ENCODE data around the gene NUP160. TPM values are rescaled to one million over a fixed set of nuclear protein-coding genes. Genes with fewer than 3 reads are reported as not detected.
"Not testable (repeated sequence)": the region's sequence is repeated elsewhere in the genome, so short reads cannot be mapped to it uniquely, and the experiment has no call there.

The NUP160 gene
- total RNA-seq, 2 donors from 2014 or later: 13.8 to 15.3 TPM

DNA sequence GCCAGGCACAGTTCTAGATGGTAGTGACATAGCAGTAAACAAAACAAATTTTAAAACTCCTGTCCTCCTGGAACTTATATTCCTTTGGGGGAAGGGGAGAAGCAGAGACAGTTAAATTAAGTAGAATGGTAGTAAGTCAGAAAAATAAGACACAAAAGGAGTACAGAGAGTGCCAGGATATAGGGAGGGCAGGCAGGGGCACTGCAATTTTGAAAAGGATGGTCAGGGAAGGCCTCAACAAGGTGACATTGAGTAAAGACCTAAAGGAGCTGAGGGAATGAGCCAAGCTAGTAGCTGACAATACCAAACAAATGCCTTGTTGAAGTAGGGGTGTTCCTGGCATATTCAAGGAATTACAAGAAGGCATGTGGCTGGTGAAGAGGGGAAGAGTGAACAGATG, 10.2 kb downstream of the NUP160 start:
- Histone ChIP-seq H3K36me3 (replicated peaks in 1 of 2; ENCODE audit: insufficient read depth in 1 of 2, low read depth in 2 of 2) (peaks cover 0 to 42% of the 10 kb centered on the region in 2 donors), H3K9me3 (no peaks in the 10 kb centered on the region), H3K27me3 (no peaks in the 10 kb centered on the region), H3K4me1 (peaks cover 15% of the 10 kb centered on the region), H3K27ac (peak overlapping the region in 2 of 4 donors; percentile 23 to 33), H3K4me3 (no peak overlapping the region)
- DNase-seq (no peak), ATAC-seq (no peak)
- intact Hi-C loops (cut with DNase I): no loop called here
- TF ChIP-seq, protein P1, sequence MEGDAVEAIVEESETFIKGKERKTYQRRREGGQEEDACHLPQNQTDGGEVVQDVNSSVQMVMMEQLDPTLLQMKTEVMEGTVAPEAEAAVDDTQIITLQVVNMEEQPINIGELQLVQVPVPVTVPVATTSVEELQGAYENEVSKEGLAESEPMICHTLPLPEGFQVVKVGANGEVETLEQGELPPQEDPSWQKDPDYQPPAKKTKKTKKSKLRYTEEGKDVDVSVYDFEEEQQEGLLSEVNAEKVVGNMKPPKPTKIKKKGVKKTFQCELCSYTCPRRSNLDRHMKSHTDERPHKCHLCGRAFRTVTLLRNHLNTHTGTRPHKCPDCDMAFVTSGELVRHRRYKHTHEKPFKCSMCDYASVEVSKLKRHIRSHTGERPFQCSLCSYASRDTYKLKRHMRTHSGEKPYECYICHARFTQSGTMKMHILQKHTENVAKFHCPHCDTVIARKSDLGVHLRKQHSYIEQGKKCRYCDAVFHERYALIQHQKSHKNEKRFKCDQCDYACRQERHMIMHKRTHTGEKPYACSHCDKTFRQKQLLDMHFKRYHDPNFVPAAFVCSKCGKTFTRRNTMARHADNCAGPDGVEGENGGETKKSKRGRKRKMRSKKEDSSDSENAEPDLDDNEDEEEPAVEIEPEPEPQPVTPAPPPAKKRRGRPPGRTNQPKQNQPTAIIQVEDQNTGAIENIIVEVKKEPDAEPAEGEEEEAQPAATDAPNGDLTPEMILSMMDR (IDR thresholded peaks at IDR 0.05): no peak
- peak in 1 of 3 donors; percentile 1 for TF ChIP-seq POLR2A (IDR thresholded peaks at IDR 0.05)

DNA sequence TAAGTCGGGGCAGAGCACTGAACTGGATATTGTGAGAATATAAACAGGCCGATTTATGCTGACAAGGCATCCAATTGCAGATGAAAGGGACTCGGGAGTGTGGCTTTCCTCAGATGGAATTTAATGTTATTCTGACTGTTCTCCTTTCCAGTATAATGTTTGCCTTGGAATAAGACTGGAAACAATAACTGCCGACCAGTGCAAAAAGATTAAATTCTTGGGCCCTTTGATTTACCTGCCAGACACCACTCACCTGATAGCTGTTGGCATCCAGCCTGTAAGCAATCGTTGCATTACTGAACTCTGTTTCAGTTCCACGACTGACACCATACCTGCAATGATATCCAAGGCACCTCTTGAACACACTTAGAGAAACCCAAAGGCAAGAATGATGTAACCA, 10.9 kb downstream of the NUP160 start:
- intact Hi-C loops (cut with DNase I): no loop called here
- 27 to 29% methylated on average over 6 of the region's 6 CpGs for WGBS, 2 donors
- no peak overlapping the region for H3K4me3 ChIP-seq
- H3K36me3 ChIP-seq (replicated peaks in 1 of 2; ENCODE audit: insufficient read depth in 1 of 2, low read depth in 2 of 2): peaks cover 0 to 42% of the 10 kb centered on the region in 2 donors
- no peaks in the 10 kb centered on the region for H3K9me3 ChIP-seq
- peaks cover 15% of the 10 kb centered on the region for H3K4me1 ChIP-seq
- peak; percentile 81 for ATAC-seq
- peak overlapping the region in 2 of 4 donors; percentile 23 to 33 for H3K27ac ChIP-seq
- TF ChIP-seq, protein P1 (IDR thresholded peaks at IDR 0.05): no peak
- TF ChIP-seq POLR2A (IDR thresholded peaks at IDR 0.05): no peak
- DNase-seq: peak; percentile 48 to 67 (median 58)
- H3K27me3 ChIP-seq: no peaks in the 10 kb centered on the region

DNA sequence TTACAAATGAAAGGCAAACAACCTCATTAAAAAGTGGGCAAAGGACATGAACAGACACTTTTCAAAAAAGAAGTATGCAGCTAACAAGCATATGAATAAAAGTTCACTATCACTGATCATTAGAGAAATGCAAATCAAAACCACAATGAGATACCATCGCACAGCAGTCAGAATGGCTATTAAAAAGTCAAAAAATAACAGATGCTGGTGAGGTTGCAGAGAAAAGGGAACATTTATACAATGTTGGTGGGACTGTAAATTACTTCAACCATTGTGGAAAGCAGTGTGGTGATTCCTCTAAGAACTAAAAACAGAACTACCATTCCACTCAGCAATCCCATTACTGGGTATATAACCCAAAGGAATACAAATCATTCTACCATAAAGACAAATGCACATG, 18.1 kb downstream of the NUP160 start:
- intact Hi-C loops (cut with DNase I); H3K4me1 ChIP-seq; DNase-seq; H3K9me3 ChIP-seq; ATAC-seq; H3K27ac ChIP-seq; H3K4me3 ChIP-seq; H3K27me3 ChIP-seq: not testable (repeated sequence)
- WGBS, 2 donors: 97 to 100% methylated on average over 1 of the region's 1 CpG
- peaks cover 0 to 17% of the 10 kb centered on the region in 2 donors for H3K36me3 ChIP-seq (replicated peaks in 1 of 2; ENCODE audit: insufficient read depth in 1 of 2, low read depth in 2 of 2)

DNA sequence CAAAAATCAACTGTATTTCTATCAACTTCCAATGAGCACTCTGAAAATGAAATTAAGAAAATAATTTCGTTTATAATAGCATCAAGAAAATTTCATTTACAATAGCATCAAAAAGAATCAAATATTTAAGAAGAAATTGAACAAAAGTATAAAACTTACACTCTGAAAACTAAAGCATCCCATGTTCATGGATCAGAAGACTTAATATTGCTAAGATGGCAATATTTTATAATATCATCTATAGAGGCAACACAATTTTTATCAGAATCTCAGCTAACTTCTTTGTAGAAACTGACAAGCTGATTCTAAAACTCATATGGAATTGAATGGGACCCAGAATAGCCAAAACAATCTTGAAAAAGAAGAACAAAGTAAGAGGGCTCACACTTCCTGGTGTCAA, 19.9 kb downstream of the NUP160 start:
- no peaks in the 10 kb centered on the region for H3K27me3 ChIP-seq
- no peak overlapping the region for H3K4me3 ChIP-seq
- ATAC-seq: no peak
- no peak overlapping the region for H3K27ac ChIP-seq
- WGBS, 2 donors: 83 to 89% methylated on average over 1 of the region's 1 CpG
- TF ChIP-seq, protein P1 (IDR thresholded peaks at IDR 0.05): no peak
- TF ChIP-seq POLR2A (IDR thresholded peaks at IDR 0.05): no peak
- no peaks in the 10 kb centered on the region for H3K9me3 ChIP-seq
- no peak for DNase-seq
- H3K4me1 ChIP-seq: no peaks in the 10 kb centered on the region
- intact Hi-C loops (cut with DNase I): no loop called here
- peaks cover 0 to 6% of the 10 kb centered on the region in 2 donors for H3K36me3 ChIP-seq (replicated peaks in 1 of 2; ENCODE audit: insufficient read depth in 1 of 2, low read depth in 2 of 2)

DNA sequence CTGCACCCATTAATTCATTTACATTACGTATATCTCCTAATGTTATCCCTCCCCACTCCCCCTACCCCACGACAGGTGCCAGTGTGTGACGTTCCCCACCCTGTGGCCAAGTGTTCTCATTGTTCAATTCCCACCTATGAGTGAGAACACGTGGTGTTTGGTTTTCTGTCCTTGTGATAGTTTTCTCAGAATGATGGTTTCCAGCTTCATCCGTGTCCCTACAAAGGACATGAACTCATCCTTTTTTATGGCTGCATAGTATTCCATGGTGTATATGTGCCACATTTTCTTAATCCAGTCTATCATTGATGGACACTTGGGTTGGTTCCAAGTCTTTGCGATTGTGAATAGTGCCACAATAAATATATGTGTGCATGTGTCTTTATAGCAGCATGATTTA, 25.5 kb downstream of the NUP160 start:
- H3K27ac ChIP-seq; H3K27me3 ChIP-seq; ATAC-seq; H3K9me3 ChIP-seq; DNase-seq; H3K4me3 ChIP-seq; H3K4me1 ChIP-seq; intact Hi-C loops (cut with DNase I): not testable (repeated sequence)
- peaks cover 0 to 15% of the 10 kb centered on the region in 2 donors for H3K36me3 ChIP-seq (replicated peaks in 1 of 2; ENCODE audit: insufficient read depth in 1 of 2, low read depth in 2 of 2)
- 93 to 98% methylated on average over 6 of the region's 6 CpGs for WGBS, 2 donors

DNA sequence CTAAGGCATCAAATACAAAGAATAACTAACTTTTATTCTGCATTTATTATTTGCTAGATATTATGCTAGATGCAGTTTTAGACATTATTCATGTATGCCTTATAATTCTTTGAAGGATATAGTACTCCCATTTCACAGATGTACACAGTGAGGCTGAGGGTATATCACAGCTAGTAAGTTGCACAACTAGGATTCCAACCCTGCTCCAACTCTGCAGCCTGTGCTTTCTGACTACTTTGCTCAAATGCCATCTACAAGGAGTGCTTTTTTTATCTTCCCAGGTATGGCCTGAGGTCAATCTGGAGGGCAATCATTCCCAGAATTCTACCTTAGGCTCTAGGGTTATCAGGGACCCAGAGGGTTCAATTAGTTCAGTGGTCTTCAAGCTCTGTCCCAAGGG, 28.4 kb downstream of the NUP160 start:
- intact Hi-C loops (cut with DNase I): no loop called here

More for the DNA sequence above, 28.4 kb downstream of the NUP160 start:
- Histone ChIP-seq H3K27ac (no peak overlapping the region), H3K4me3 (no peak overlapping the region), H3K4me1 (no peaks in the 10 kb centered on the region), H3K27me3 (no peaks in the 10 kb centered on the region), H3K9me3 (no peaks in the 10 kb centered on the region), H3K36me3 (replicated peaks in 1 of 2; ENCODE audit: insufficient read depth in 1 of 2, low read depth in 2 of 2) (peaks cover 3 to 17% of the 10 kb centered on the region in 2 donors)
- DNase-seq (no peak), ATAC-seq (no peak)
- TF ChIP-seq, protein P1 (IDR thresholded peaks at IDR 0.05): no peak
- no peak for TF ChIP-seq POLR2A (IDR thresholded peaks at IDR 0.05)

Measured in body of pancreas (tissue), 4 donors.